Measurements from ENCODE around the gene KCP. TPM values are rescaled to one million over a fixed set of nuclear protein-coding genes. Genes with fewer than 3 reads are reported as not detected.

KCP gene
- polyA plus RNA-seq, 1 donor from 2014 or later, result 0.31 TPM

DNA sequence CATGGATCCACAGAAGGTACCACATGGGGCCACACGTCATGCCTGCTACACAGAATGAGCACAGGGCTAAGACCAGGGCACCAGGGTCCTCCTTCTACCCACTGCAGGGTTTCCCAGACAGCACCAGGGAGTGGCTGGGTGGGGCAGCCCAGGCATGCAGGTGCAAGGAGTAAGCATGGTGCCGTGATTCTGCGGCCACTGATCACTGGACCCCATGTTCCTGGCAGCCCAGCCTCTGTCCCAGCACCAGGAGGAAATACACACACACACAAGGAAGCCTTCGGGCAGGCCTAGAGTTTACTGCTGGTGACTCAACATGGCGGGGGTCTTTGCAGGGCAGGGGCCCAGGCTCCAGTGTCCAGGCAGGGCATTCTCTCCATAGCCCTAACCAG is 33.9 kb downstream of the KCP start:
- Histone ChIP-seq H3K4me2 (ENCODE audit: low read length) (no peak overlapping the region), H3K9me2 (ENCODE audit: insufficient read depth, low read length) (no peaks in the 10 kb centered on the region), H3K36me3 (ENCODE audit: insufficient read depth, low read length) (no peaks in the 10 kb centered on the region), H3F3A (ENCODE audit: insufficient read depth, low read length, poor library complexity, severe bottlenecking) (no peaks in the 10 kb centered on the region), H3K79me2 (replicated peaks; ENCODE audit: insufficient read depth, low read length) (no peaks in the 10 kb centered on the region), H3K27me3 (ENCODE audit: insufficient read depth, low read depth, low read length) (no peaks in the 10 kb centered on the region), H3K4me3 (ENCODE audit: low read length) (no peak overlapping the region), H4K20me1 (ENCODE audit: insufficient read depth) (no peaks in the 10 kb centered on the region), H3K9me3 (ENCODE audit: low read length) (no peaks in the 10 kb centered on the region), H3K9ac (ENCODE audit: low read length) (no peak overlapping the region), H2AFZ (ENCODE audit: low read depth, low read length) (no peak overlapping the region), H3K27ac (ENCODE audit: low read length) (no peak overlapping the region)
- no peak for TF ChIP-seq POLR2AphosphoS5 (IDR thresholded peaks at IDR 0.05)
- TF ChIP-seq TAF1 (IDR thresholded peaks at IDR 0.05; ENCODE audit: low read depth), result no peak
- TF ChIP-seq RAD21 (conservative IDR thresholded peaks at IDR 0.05), result no peak
- TF ChIP-seq, protein P1, sequence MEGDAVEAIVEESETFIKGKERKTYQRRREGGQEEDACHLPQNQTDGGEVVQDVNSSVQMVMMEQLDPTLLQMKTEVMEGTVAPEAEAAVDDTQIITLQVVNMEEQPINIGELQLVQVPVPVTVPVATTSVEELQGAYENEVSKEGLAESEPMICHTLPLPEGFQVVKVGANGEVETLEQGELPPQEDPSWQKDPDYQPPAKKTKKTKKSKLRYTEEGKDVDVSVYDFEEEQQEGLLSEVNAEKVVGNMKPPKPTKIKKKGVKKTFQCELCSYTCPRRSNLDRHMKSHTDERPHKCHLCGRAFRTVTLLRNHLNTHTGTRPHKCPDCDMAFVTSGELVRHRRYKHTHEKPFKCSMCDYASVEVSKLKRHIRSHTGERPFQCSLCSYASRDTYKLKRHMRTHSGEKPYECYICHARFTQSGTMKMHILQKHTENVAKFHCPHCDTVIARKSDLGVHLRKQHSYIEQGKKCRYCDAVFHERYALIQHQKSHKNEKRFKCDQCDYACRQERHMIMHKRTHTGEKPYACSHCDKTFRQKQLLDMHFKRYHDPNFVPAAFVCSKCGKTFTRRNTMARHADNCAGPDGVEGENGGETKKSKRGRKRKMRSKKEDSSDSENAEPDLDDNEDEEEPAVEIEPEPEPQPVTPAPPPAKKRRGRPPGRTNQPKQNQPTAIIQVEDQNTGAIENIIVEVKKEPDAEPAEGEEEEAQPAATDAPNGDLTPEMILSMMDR (IDR thresholded peaks at IDR 0.05; ENCODE audit: poor library complexity, severe bottlenecking), result no peak
- TF ChIP-seq, protein P2, sequence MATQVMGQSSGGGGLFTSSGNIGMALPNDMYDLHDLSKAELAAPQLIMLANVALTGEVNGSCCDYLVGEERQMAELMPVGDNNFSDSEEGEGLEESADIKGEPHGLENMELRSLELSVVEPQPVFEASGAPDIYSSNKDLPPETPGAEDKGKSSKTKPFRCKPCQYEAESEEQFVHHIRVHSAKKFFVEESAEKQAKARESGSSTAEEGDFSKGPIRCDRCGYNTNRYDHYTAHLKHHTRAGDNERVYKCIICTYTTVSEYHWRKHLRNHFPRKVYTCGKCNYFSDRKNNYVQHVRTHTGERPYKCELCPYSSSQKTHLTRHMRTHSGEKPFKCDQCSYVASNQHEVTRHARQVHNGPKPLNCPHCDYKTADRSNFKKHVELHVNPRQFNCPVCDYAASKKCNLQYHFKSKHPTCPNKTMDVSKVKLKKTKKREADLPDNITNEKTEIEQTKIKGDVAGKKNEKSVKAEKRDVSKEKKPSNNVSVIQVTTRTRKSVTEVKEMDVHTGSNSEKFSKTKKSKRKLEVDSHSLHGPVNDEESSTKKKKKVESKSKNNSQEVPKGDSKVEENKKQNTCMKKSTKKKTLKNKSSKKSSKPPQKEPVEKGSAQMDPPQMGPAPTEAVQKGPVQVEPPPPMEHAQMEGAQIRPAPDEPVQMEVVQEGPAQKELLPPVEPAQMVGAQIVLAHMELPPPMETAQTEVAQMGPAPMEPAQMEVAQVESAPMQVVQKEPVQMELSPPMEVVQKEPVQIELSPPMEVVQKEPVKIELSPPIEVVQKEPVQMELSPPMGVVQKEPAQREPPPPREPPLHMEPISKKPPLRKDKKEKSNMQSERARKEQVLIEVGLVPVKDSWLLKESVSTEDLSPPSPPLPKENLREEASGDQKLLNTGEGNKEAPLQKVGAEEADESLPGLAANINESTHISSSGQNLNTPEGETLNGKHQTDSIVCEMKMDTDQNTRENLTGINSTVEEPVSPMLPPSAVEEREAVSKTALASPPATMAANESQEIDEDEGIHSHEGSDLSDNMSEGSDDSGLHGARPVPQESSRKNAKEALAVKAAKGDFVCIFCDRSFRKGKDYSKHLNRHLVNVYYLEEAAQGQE (IDR thresholded peaks at IDR 0.05; ENCODE audit: borderline replicate concordance), result no peak
- no peak for TF ChIP-seq EP300 (conservative IDR thresholded peaks at IDR 0.05; ENCODE audit: poor library complexity, severe bottlenecking)
- no peak for TF ChIP-seq MXI1 (conservative IDR thresholded peaks at IDR 0.05; ENCODE audit: poor library complexity, severe bottlenecking)
- no peak for TF ChIP-seq EZH2 (IDR thresholded peaks at IDR 0.05; ENCODE audit: borderline replicate concordance, insufficient read depth, low read length, poor library complexity, severe bottlenecking)
- no peak for TF ChIP-seq SMC3 (conservative IDR thresholded peaks at IDR 0.05; ENCODE audit: poor library complexity)

DNA sequence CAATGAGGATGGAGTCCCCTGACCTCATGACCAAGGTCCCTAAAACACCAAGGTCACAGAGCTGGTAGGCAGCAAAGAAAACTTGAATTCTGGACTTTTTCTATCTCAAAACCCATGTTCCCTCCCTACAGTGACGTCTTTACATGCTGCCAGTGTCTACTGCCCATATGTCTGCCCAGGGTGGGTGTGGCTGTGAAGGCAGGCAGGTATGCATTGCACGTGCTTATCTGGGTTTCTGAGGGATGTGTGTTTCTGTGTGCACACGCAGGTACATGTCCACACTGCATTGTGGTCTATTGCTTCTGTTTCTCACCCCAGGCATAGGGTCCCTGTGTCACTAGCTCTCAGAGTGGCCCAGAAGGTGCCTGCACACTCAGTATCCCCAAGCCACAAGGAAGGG is 34.4 kb downstream of the KCP start:
- H3K9ac ChIP-seq (ENCODE audit: low read length), result no peak overlapping the region

More for the DNA sequence above, 34.4 kb downstream of the KCP start:
- Histone ChIP-seq H3K4me2 (ENCODE audit: low read length) (no peak overlapping the region), H3K4me3 (ENCODE audit: low read length) (no peak overlapping the region), H3F3A (ENCODE audit: insufficient read depth, low read length, poor library complexity, severe bottlenecking) (no peaks in the 10 kb centered on the region), H3K27me3 (ENCODE audit: insufficient read depth, low read depth, low read length) (no peaks in the 10 kb centered on the region), H2AFZ (ENCODE audit: low read depth, low read length) (no peak overlapping the region), H3K27ac (ENCODE audit: low read length) (no peak overlapping the region), H3K9me3 (ENCODE audit: low read length) (no peaks in the 10 kb centered on the region), H3K9me2 (ENCODE audit: insufficient read depth, low read length) (no peaks in the 10 kb centered on the region), H3K79me2 (replicated peaks; ENCODE audit: insufficient read depth, low read length) (no peaks in the 10 kb centered on the region), H4K20me1 (ENCODE audit: insufficient read depth) (no peaks in the 10 kb centered on the region), H3K36me3 (ENCODE audit: insufficient read depth, low read length) (no peaks in the 10 kb centered on the region)
- TF ChIP-seq, protein P1 (IDR thresholded peaks at IDR 0.05; ENCODE audit: poor library complexity, severe bottlenecking), result no peak
- TF ChIP-seq EP300 (conservative IDR thresholded peaks at IDR 0.05; ENCODE audit: poor library complexity, severe bottlenecking) (no peak), POLR2AphosphoS5 (IDR thresholded peaks at IDR 0.05) (no peak), RAD21 (conservative IDR thresholded peaks at IDR 0.05) (no peak), TAF1 (IDR thresholded peaks at IDR 0.05; ENCODE audit: low read depth) (no peak), EZH2 (IDR thresholded peaks at IDR 0.05; ENCODE audit: borderline replicate concordance, insufficient read depth, low read length, poor library complexity, severe bottlenecking) (no peak), SMC3 (conservative IDR thresholded peaks at IDR 0.05; ENCODE audit: poor library complexity) (no peak), MXI1 (conservative IDR thresholded peaks at IDR 0.05; ENCODE audit: poor library complexity, severe bottlenecking) (no peak)
- TF ChIP-seq, protein P2 (IDR thresholded peaks at IDR 0.05; ENCODE audit: borderline replicate concordance), result no peak
